ENCODE data around the gene NEURL2.

DNA sequence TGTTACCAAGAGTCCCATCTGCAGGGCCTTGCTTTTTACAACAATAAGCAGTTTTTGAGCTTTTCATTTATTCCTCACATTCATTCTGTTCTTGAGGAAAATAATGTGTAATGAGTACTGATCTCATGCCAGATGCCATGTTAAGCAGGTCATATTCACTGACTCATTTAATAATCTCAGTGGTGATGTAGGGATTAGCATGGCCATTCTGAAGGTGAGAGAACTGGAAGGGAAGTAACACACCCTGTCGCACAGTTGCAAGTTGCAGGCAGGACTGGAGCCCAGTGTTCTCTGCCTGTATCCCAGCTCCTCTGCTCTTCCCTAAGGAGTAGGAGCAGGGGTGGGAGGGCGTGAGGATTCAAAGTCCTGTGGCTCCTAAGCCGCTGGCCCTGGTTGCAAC is 49.0 kb upstream of the NEURL2 start:
- no peak for TF ChIP-seq CTCF (IDR thresholded peaks at IDR 0.05)
- TF ChIP-seq EZH2 (IDR thresholded peaks at IDR 0.05), result no peak
- no peak for TF ChIP-seq EZH2phosphoT487 (IDR thresholded peaks at IDR 0.05)
